Ramos (cell line): Measurements from ENCODE around the gene DLG3.

ENCODE experiments used
- in situ Hi-C: fragments of 300-500 bp; cut with MboI; formaldehyde crosslinking; loops from one replicate; pipeline ENCODE4 v1.14.3; 2022; ENCODE audit warnings: low sequenced_read_pairs; ENCODE audit not compliant: unreplicated experiment

DLG3 gene

DNA sequence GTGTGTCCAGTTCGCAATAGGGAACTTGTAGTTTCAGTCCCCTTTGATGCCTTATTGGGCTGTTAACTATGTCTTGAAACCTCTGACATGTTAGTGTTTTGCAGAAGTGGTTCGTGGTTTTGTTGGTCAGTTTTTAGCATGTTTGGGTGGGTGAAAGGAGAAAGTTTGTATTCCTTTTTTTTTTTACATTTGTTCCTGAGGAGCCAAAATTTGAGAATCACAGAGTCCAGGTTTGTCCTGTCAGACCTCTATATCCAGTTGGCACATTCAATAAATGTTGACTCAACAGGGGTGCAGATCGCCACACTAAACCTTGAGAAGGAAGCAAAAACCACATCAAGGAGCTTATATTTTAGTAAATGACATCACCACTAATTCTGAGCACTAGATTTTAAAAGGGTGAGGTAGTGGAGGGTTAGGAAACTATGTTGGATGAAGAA lies 26.2 kb downstream of the DLG3 start:
- in situ Hi-C loops, result loop anchor here (25.0 kb wide), 2 partner anchors 466 to 716 kb away; partner anchors contain the start of gene SLC7A3

DNA sequence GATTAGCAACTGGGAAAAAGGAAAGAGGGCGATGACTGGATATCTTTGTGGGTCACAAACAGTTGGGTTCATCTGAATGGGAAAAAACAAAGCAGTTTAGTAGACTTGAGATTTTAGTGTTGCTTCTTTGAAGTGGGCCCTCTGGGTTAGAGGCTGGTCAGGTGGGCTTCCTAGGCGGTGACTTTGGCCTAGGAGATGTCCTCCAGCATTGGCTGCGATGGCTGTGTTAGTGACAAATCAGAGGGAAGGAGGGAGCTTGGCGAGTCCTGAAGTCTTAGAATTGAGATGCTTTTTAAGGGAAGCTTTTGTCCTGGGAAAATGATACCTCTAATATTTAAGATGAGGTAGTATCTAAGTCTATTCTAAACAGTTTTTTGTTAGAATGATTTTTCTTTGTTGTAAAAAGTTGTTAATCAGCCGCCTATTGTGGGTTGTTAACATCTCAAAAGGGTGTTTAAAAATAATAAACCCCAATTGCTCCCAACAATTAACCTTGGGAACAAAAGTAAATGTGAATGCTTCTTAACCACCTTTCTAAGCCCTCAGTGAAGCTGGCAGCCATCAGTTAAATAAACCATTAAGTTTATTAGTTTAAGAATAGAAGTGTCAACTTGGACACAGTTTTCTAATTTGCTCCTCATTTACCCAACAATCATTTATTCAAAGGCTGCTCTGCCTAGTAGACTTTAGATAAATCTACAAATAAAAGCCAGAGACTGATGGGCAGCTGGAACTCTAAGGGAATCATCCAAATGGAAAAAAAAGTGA lies 31.7 kb downstream of the DLG3 start:
- in situ Hi-C loops, result no loop called here

DNA sequence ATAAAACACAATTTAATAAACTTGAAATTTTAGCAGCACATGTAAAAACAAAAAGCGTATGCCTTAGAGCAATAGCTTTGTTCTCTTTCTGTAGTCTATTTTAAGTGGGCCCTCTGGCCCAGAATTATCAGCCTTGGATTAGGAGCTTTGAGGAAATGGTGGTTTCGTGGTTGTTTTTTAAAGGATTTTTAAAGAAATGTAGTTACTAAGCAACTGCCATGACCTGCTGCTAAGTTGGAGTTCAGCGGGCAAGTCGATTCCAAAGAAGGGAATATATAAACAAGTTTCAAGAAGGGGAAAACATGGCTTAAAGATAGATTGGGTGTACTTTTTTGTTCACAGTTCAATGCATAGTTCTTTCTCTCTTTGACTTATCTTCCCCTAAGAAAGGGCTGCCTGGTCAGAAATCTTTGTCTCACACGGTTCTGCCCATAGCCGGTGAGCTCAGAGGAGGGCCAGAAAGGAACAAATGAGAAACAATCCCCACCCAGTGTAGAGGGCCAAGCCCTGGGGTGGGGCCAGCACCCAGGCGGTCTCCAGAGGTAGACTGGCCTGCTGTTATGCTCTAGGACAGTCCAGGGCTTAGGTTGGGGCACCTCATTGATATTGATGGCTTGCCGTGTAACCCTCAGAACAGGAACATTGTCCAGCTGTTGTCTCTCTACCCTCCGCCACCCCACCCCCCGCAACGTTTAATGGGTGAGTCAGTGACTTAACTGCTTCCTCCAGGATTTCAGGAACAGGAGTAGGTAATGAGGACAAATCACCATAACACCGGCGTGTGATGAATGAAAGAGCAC lies 32.5 kb downstream of the DLG3 start:
- in situ Hi-C loops, result no loop called here

DNA sequence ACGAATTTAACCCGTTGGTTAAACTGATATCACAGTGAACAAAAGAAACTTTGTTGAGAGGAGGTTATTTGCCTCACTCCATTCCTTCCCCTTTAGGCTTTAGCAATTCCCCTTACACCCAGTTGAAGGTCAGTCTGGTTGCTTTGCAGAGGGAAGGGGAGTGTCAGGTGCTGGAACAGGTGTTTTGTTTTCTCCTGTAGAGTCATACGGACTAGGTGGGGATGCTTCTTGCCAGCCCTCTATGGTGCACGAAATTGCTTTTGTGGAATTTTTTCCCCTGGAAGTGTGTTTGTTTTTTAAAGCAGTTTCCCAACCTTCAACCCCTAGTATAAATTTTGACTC lies 33.1 kb downstream of the DLG3 start:
- in situ Hi-C loops, result no loop called here

DNA sequence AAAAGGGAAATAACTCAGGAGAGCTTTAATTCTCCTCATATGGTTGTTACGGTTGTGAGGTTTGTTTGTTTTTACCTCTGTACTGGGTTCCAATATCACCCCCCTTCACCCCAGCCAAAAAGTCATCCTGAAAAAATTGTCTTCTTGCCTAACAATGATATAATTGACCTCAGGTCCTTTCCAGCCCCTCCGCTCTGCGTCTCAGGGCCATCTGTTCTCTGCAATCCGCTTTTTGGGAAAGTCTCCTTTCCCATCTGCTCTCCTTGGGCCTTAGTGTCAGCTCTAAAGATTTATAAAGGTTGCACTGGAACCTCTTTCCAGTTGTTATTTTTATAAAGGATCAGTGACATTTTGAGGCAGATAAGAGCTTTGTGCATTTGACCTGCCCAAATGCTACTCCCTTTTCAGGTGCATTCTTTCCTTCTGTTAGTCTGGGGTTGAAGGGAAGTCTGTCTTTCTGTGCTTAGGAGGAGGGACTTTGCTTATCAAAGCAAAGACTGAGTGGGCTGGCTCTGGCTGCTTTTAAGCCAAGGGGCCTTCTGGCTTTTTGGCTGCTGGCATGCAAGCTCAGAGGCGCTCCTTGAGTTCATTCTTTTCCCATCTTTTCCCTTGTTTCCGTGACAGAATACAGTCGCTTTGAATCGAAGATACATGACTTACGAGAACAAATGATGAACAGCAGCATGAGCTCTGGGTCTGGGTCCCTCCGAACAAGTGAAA lies 34.1 kb downstream of the DLG3 start:
- in situ Hi-C loops, result no loop called here

DNA sequence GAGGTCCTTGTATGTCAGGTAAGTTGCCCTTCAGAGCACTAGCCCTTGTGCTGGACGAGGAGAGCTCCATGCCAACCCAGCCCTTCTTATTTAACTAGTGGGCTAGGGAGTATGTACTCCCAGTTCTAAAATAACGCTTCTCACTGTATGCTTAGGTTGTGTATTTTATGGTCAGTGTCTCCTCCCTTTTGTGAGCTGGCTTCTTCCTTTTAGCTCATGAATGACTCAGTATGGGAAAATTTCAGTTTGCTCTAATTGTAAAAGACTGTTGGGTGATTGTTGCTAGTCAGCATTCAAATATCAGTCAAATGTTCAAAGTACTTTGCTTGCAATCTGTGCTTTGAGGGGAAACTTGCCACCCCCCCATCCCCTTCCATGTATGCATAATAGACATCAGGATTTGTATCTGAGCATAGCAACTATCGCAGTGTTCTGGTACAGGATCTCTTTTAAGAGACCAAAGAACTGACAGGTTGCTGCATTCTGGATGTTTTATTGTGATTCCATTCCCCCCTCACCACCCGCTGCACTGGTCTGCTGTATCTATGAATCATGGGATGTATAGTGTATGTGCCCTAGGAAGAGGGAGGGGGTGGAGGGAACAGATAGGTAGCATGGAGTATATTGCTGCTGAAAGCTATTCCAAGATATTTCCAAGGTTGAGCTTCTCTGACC lies 34.7 kb downstream of the DLG3 start:
- in situ Hi-C loops, result no loop called here

DNA sequence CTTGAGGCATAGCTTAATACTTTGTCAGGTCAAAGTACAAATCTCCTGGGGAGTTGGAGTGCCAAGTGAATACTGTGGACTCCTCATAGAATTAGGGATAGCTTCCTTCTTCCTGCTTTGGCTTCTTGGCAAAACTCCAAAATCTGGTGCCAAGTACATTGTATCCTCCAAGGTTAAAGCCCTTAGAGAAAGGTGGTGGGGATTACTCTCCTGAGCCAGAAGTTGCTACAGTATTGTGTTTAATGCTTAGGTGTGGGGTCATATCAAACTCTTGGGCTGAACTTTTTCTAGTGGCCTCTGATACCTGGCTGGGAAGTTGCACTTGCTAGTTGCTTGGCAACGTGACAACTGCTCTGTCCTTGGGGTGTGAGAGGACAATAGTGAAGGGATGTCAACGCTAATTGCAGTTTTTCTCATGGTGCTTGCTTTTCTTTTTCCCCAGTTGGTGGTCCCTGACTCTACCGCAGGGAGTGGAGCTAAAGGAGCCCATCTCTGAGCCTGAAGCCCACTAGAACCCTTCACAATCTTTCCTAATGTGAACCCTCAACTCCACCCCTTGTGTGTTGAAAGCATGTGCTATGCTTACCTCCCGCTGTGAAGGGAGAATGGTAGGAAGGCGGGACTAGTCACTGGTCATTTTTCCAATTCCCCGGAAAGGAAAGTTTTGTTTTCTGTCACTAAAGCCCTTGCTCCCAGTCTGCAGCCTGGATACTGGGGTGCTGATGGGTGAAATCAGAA lies 35.5 kb downstream of the DLG3 start:
- in situ Hi-C loops, result no loop called here

DNA sequence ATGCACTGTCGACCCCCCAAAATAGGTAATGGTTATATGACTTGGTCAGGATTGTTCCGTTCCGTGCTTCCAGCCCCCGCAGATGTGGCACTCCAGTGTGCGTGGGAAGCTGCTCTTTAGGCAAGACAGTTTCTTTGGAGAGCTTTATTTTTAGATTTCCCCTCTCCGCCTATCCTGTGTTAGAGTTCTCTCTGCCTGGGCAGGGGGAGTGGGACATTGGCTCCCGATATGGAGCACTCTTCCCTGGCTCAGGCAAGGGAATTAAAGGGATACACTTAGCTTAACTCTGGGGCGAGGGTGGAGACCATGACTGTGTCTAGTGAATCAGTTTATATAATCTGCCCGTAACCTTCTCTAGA lies 36.0 kb downstream of the DLG3 start:
- in situ Hi-C loops, result no loop called here

DNA sequence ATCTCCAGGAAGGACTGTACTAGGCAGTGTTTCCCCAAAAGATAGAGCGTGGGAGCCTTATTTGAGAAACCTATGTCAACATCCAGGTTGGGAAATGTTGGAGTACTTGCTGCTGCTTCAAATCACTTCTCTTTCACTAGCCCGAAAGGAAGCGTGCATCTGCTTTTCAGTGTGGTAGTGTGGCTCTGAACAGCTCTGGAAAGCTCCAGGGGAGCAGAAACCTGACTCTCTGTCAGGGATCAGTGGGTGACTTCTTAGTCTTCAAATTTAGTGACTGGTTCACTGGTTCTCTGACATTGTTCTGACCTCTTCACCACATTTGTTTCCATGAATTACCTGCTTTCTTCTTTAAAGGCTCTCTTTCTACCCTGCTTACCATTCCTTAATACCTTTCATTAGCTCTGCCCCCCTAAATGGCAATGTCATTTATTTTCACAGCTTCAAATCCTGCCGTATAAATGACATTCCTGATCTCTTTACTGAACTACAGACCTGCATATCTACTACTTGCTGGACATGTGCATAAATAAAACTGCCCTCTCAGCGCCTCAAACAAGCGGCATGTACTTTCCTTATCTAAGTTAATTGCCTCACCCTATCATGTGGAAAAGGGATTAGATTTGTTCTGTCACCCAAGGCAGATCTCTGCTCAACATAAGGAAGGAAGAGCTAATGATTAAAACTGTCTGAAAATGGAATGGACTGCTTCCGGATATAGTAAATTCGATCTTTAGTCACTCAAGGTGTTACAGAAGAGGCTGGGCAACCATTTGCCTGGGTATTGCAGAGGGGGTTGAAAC lies 37.0 kb downstream of the DLG3 start:
- in situ Hi-C loops, result no loop called here

DNA sequence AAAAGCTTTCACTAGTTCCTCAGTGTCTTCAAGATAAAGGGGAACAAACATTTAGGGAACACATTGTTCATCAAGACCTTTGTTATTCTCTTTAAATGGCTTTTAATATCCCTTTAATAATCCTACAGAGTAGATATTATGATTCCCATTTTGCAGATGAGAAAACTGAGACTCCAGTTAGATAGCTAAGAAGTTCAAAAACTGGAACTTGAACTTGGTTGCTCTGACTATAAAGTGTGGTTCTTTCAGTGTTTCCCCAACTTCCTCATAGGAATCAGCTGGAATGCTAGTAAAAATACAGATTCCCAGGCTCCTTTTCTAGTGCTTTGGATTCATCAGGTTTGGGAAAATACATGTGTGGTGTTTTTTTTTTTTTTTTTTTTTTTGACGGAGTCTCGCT lies 37.7 kb downstream of the DLG3 start:
- in situ Hi-C loops, result no loop called here

DNA sequence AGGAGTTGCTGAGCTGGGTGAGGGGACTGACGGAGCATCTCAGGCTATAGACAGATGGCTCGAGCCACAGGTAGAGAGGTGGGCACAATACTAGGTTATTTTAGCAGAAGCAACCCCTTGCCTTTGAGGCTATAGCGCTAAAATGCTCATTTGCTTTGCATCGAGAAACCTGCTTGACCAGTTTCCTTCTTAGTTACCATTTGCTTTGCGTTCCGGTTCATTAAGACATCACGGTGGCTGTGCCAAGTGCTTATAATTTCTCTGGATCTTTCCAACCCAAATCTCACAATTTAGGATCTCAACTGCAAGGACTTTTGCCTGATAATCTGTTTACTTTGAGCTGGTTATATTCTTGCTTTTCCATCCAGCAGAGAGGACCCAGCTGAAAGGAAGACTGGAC lies 40.8 kb downstream of the DLG3 start:
- in situ Hi-C loops, result no loop called here

DNA sequence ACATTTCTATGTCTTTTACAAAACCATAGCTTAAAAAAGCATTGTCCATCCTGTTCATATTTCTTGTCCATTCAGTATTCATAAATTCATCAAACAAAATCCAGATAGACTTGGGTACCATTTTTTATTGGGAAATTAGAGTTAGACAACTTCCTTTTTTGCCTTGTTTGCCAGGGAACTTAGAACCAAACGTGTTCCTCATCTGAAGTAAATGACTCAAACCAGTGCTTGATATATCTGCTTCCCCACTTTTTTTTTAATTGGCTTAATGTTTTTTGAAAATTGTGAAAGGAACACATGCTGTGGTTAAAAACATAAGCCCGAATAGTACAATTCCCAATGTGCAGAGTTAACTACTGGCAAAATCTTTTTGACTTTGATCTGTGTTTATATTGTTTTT lies 44.2 kb downstream of the DLG3 start:
- in situ Hi-C loops, result no loop called here

DNA sequence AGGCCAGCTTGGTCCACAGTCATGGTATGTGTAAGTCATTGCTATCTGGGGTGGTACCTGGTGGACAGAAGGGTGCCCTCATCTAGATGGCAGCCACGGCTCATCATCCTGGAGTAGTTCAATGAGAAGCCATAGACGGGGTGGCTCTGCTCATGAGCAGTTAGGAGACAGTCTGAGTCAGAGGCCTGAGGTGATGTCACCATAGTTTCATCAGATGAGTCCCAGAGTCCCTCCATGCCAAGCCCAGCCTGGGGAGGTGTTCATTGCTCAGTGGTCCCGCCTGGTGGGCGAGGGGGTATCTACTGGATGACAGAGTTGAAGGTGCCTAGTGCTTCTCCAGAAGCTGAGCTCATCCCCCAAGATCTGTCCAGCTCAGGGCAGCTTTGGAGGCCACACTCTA lies 49.8 kb downstream of the DLG3 start:
- in situ Hi-C loops, result no loop called here

DNA sequence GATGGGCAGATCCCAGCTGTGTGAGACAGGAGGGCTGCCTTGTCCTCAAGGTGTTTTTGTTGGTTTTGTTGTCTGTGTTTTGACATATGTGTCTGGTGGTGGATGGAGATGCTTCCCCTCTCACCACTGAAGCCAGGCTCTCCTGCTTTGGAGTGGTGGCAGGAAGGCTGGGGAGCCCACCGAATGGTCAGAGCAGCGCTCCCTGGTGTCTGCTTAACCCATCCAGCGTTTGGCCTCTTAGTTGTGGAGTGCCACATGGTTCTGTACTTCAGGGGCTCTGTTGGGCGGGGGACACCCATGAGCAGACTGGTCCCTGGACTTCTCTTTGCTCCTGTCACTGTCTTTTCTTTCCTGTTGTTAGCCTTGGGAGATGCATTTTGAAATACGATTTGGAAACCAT lies 51.9 kb downstream of the DLG3 start:
- in situ Hi-C loops, result no loop called here

DNA sequence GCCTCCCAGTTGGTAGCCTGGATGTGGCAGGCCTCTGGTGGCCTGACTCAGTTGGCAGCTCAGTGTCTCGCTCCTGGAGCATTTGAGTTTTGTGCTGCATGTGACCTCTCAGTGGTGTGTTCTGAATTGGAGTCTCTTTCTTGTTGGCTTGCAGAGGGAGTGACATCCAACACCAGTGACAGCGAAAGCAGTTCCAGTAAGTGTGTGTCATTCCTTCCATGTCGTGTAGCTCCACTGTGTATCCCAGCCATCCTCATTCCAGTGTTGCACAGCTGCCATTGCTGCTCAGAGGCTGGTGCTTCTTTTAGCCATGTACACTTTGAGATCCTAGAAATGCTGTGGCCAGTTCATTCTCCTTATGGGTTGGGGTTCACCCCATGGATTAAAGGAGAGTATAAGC lies 52.4 kb downstream of the DLG3 start:
- in situ Hi-C loops, result no loop called here

DNA sequence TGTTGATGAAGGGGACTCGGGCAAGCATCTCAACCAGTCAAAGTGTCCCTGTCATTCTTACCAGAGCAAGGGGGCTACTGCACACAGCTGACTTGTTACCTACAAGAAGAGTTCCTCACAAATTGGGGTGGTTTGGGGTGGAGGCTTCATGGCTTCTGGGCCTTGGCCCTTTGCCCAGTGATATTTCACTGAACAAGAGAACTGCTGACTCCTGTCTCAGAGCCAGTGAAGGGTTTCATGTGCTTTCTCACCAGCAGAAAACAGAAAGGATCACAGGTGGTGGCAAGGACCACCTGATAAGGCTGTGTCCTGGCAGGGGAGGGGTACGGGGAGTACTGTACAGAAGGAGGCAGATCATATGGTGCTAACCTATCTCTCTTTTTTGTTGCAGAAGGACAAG lies 53.5 kb downstream of the DLG3 start:
- in situ Hi-C loops, result no loop called here

DNA sequence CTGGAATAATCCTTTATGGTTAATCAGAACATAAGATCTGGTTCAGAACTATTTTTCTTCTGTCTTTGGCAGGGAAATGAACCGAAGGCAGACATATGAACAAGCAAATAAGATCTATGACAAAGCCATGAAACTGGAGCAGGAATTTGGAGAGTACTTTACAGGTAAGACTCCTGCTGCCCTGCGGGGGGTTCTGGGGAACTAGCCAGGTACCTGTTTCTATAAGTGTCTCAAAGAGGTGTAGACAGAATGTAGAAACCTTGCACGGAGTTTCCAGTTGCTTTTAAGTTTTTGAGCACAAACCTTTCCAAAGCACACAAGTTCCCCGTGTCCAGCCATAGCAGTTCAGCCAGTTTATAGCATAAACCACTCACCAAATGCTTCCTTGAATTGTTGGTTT lies 56.2 kb downstream of the DLG3 start:
- in situ Hi-C loops, result no loop called here

DNA sequence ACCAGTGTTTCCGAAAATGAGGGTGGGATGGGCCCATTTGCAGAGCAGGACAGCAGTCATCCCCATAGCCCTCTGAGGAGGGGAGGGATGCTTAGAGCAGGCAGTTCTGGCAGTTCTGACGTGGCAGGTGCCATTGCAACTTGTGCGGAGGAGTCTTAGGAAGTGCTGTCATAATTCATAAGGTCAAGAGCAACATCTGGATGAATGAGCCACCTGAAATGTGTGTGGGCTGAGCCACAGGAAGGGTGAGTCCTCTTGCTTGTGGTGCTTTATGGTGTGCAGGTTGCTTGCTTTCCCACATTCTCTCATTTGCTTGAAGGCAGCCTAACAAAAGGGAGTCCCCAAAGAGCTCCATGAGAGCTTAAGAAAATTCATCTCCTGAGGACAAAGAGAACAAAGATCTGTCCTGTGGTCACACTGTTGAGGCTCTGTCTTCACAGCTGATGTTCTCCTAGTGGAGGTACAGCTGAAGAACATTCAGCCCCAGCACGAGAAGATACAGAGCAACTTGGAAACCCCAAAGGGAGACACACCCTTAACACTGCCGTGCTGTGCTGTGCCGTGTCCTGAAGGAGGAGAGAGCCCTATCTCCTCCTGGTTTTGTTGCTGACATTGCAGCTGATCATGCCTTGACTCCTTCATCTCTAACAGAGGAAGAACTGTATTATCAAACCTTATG lies 60.3 kb downstream of the DLG3 start:
- in situ Hi-C loops, result no loop called here

DNA sequence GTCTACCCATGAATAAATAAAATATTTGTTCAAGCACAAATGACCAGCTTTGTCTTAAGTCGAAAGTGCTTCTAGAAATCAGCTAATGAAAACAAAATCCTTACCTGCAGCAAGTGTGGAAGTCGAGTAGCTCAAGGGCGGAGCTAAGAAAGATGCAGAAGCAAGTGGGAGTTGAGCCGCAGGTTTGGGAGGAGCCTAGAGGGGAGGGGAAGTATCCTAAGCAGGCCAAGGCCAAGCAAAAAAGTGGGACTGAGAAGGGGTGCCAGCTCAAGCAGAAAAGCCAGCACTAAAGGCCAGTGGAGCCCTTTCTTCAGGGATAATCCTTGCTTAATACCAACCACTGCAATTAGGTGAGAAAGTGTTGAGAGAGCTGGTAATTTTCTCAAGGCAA lies 60.8 kb downstream of the DLG3 start:
- in situ Hi-C loops, result no loop called here
